ENCODE measurements around the gene MCC.

The MCC gene

GRCh38 chr5:113330533-113331208, 157.6 kb downstream of the MCC start:
- peak; percentile 44 for TF ChIP-seq CTCF (conservative IDR thresholded peaks at IDR 0.05; ENCODE audit: low read depth, low read length)
- DNase-seq (ENCODE audit: low read depth), result peak; percentile 20
- peak overlapping the region; percentile 2 for H3K4me3 ChIP-seq (ENCODE audit: low read length)

- TF ChIP-seq CTCF (conservative IDR thresholded peaks at IDR 0.05; ENCODE audit: low read depth, low read length), result no peak
- no peak overlapping the region for H3K4me3 ChIP-seq (ENCODE audit: low read length)
- DNase-seq (ENCODE audit: low read depth), result no peak
These were observed 158.3 kb downstream of the MCC start for GRCh38 chr5:113329981-113330380.

GRCh38 chr5:113325054-113325453, 163.2 kb downstream of the MCC start:
- no peak for TF ChIP-seq CTCF (conservative IDR thresholded peaks at IDR 0.05; ENCODE audit: low read depth, low read length)
- H3K4me3 ChIP-seq (ENCODE audit: low read length), result no peak overlapping the region
- no peak for DNase-seq (ENCODE audit: low read depth)

- DNase-seq (ENCODE audit: low read depth), result no peak
- H3K4me3 ChIP-seq (ENCODE audit: low read length), result no peak overlapping the region
- TF ChIP-seq CTCF (conservative IDR thresholded peaks at IDR 0.05; ENCODE audit: low read depth, low read length), result no peak
These were observed 167.0 kb downstream of the MCC start for GRCh38 chr5:113321276-113321675.

- no peak for TF ChIP-seq CTCF (conservative IDR thresholded peaks at IDR 0.05; ENCODE audit: low read depth, low read length)
- no peak overlapping the region for H3K4me3 ChIP-seq (ENCODE audit: low read length)
- DNase-seq (ENCODE audit: low read depth), result no peak
These were observed 167.9 kb downstream of the MCC start for GRCh38 chr5:113320273-113320780.

GRCh38 chr5:113319256-113320053, 168.8 kb downstream of the MCC start:
- no peak overlapping the region for H3K4me3 ChIP-seq (ENCODE audit: low read length)
- DNase-seq (ENCODE audit: low read depth), result no peak
- no peak for TF ChIP-seq CTCF (conservative IDR thresholded peaks at IDR 0.05; ENCODE audit: low read depth, low read length)
